Vagina (tissue), 2 donors: ENCODE results near the gene SAMHD1.

Source experiments
- CTCF ChIP-seq, 3 experiments: fragments of 450-650 bp in 2 of 3; fragments of 200-600 bp in 1 of 3; sonication (generic) in 1 of 3; IDR thresholded peaks; one replicate each; pipeline ENCODE4 v1.5.1; 2017 to 2019; ENCODE audit warnings: antibody characterized with exemption in 3 of 3, mild to moderate bottlenecking in 2 of 3, moderate library complexity in 2 of 3
- POLR2A ChIP-seq, 2 donors: fragments of 450-650 bp; IDR thresholded peaks; one replicate each; pipeline ENCODE4 v1.6.1; 2017; ENCODE audit warnings: antibody characterized with exemption in 2 of 2, mild to moderate bottlenecking in 2 of 2, moderate library complexity in 2 of 2
- POLR2AphosphoS5 ChIP-seq, 2 donors: sonication (generic); formaldehyde crosslinking; IDR thresholded peaks; one replicate each; pipeline ENCODE4 v1.9.0; 2017; ENCODE audit warnings: antibody characterized with exemption in 2 of 2, mild to moderate bottlenecking in 2 of 2, low read depth in 1 of 2; ENCODE audit not compliant: insufficient read depth in 1 of 2

DNA sequence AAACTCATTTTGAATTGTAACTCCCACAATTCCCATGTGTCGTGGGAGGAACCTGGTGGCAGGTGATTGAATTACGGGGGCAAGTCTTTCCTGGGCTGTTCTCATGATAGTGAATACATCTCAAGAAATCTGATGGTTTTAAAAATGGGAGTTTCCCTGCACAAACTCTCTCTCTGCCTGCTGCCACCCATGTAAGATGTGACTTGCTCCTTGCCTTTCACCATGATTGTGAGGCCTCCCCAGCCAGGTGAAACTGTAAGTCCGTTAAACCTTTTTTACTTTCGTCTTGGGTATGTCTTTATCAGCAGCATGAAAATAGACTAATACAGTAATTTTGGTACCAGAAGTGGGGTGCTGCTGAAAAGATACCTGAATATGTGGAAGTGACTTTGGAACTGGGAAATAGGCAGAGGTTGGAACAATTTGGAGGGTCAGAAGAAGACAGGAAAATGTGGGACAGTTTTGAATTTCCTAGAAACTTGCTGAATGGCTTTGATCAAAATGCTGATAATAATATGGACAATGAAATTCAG lies 41.4 kb upstream of the SAMHD1 start:
- TF ChIP-seq CTCF (IDR thresholded peaks at IDR 0.05) (no peak), POLR2A (IDR thresholded peaks at IDR 0.05) (no peak), POLR2AphosphoS5 (IDR thresholded peaks at IDR 0.05; ENCODE audit: insufficient read depth in 1 of 2, low read depth in 1 of 2) (no peak)
